Caco-2 (cell line): ENCODE data around the gene TMEM98. TPM values are rescaled to one million over a fixed set of nuclear protein-coding genes. Genes with fewer than 3 reads are reported as not detected.

Experiments
- BruUV-seq: library from RNA; stranded (reverse); fragments of 400-500 nt; replicated peaks from 2 replicates; lab custom pipeline; 2021; lab: Mats Ljungman, UMichigan
- CTCF ChIA-PET: fragments of 300-600 bp; sonication (Branson Sonifier 250); formaldehyde crosslinking; loops from one replicate; lab custom pipeline; 2022; ENCODE audit warnings: antibody characterized with exemption; lab: Charles Lee
- POLR2A ChIA-PET: fragments of 300-600 bp; sonication (Branson Sonifier 250); formaldehyde crosslinking; loops from one replicate; lab custom pipeline; 2022; ENCODE audit warnings: antibody characterized with exemption; lab: Charles Lee
- DNase-seq, 2 experiments: peaks; one replicate each; pipeline versions ENCODE4 v3.0.0 to v3.0.0-alpha.2; 2020 to 2022
- H3K27me3 ChIP-seq: replicated peaks from 2 replicates; pipeline ENCODE4 v1.6.0; 2011; ENCODE audit warnings: low read length; ENCODE audit not compliant: control insufficient read depth, insufficient read depth
- H3K36me3 ChIP-seq: 2 replicates; pipeline ENCODE4 v1.5.1; 2011; ENCODE audit warnings: low read length; ENCODE audit not compliant: control insufficient read depth, insufficient read depth
- H3K4me1 ChIP-seq: fragments of 250-450 bp; sonication (Bioruptor Pico); 2 replicates; pipeline ENCODE4 v1.5.1; 2020; ENCODE audit warnings: mild to moderate bottlenecking
- H3K4me3 ChIP-seq: 2 replicates; pipeline ENCODE4 v1.5.1; 2011; ENCODE audit warnings: low read depth, mild to moderate bottlenecking, control low read depth, low read length
- H3K9me3 ChIP-seq: fragments of 250-450 bp; sonication (Bioruptor Pico); 2 replicates; pipeline ENCODE4 v1.5.1; 2020; ENCODE audit warnings: mild to moderate bottlenecking, moderate library complexity
- H3K27ac Mint-ChIP-seq: one replicate; pipeline ENCODE4 v1.8.0; 2022; ENCODE audit warnings: mixed read lengths; ENCODE audit not compliant: unreplicated experiment
- H3K27me3 Mint-ChIP-seq: one replicate; pipeline ENCODE4 v1.8.0; 2022; ENCODE audit warnings: mixed read lengths; ENCODE audit not compliant: insufficient read depth, unreplicated experiment
- H3K36me3 Mint-ChIP-seq: one replicate; pipeline ENCODE4 v1.8.0; 2022; ENCODE audit warnings: mild to moderate bottlenecking, mixed read lengths; ENCODE audit not compliant: insufficient read depth, unreplicated experiment
- H3K4me1 Mint-ChIP-seq: one replicate; pipeline ENCODE4 v1.8.0; 2022; ENCODE audit warnings: low read depth, mixed read lengths; ENCODE audit not compliant: unreplicated experiment
- H3K4me3 Mint-ChIP-seq: one replicate; pipeline ENCODE4 v1.8.0; 2022; ENCODE audit warnings: mild to moderate bottlenecking, moderate library complexity, mixed read lengths; ENCODE audit not compliant: unreplicated experiment
- H3K9me3 Mint-ChIP-seq: one replicate; pipeline ENCODE4 v1.8.0; 2022; ENCODE audit warnings: mixed read lengths; ENCODE audit not compliant: unreplicated experiment
- CTCF ChIP-seq, 2 experiments: fragments of 200-600 bp in 1 of 2; IDR thresholded peaks; 1 replicate in 1 of 2; 2 replicates in 1 of 2; pipeline versions ENCODE4 v1.5.1 to v1.8.0; 2011 to 2022; ENCODE audit warnings: antibody characterized with exemption in 1 of 2, control low read depth in 1 of 2, inconsistent platforms in 1 of 2, low read depth in 1 of 2, low read length in 1 of 2, mild to moderate bottlenecking in 1 of 2, moderate library complexity in 1 of 2; ENCODE audit not compliant: insufficient read depth in 1 of 2, severe bottlenecking in 1 of 2, unreplicated experiment in 1 of 2
- intact Hi-C: fragments of 100-400 bp; cut with micrococcal nuclease; formaldehyde crosslinking; loops from one replicate; pipeline ENCODE4 v1.10.0; 2022; ENCODE audit not compliant: unreplicated experiment
- total RNA-seq: library from RNA; stranded (reverse); gene quantifications from 2 replicates; pipeline ENCODE4 v1.2.3, GENCODE V29; 2022

TMEM98 gene
- total RNA-seq, 1 experiment from 2014 or later = 229 TPM

DNA sequence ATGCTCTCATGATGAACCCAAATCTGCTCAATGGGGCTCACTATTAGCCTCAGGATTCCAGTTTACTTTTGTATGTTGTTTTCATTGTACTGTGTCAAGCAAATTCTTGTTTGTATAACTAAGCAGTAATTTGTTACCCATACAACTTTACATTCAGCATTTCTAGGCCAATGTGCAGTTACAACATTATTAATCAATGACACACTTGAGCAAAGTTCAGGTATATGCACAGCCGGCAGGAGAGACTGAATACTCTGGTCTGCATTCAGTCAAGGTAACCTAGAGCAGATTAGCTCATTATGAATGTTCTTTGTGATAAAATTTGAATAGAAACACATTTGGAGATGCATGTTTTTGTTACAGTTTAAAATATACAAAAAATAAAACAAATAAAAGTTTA lies 48.8 kb upstream of the TMEM98 start:
- DNase-seq = no peak
- intact Hi-C loops = loop anchor here (5.0 kb wide), 1 partner anchor 48 kb away; the partner anchor contains the start of gene TMEM98

DNA sequence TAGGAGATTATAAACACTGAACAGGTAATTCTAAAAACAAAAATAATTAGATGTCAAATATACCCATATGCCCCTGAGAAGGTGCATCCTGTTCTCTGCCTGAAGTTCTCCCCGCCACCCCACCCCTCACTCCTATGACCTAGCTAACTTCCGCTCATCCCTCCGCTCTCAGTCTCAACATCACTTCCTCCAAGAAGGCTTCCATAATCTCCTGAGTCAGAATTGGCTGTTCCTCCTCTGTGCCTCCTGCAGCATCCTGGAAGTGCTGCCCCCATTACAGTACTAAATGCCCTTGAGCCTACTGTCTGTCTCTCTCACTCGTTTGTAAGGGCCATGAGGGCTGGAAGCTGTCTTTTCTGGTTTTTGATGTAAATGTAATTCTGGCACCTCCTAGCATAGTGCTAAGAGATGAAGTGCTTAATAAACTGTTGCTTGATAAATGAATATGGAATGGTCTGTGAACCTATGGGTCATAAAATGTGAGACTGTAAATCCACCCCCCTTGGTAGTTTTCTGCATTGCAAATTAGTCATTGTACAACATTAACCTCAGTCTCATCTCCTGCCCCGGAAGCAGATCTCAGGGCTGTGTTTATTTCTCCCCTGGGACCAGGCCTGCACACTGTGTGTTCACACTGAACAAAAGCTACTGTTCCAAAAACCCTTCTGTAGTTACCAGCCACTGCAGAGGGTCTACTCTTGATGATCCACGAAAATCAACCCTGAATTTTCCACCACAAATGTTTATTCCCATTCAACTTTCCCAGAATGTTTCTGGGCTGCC lies 47.1 kb upstream of the TMEM98 start:
- ChIA-PET POLR2A (no interaction called here), CTCF (interaction anchor here (0.6 to 0.8 kb wide), 3 partner anchors 29 to 109 kb away, joined by 3 to 4 read pairs (median 4); no protein-coding TSS in a partner anchor)
- H3K4me3 ChIP-seq = no peak overlapping the region
- no peak for TF ChIP-seq CTCF (IDR thresholded peaks at IDR 0.05; ENCODE audit: insufficient read depth in 1 of 2, low read depth in 1 of 2, low read length in 1 of 2, severe bottlenecking in 1 of 2, unreplicated experiment in 1 of 2)
- peaks cover 6% of the 10 kb centered on the region for H3K4me1 Mint-ChIP-seq
- no peak overlapping the region for H3K4me3 Mint-ChIP-seq
- H3K9me3 ChIP-seq = no peaks in the 10 kb centered on the region
- H3K36me3 ChIP-seq = no peaks in the 10 kb centered on the region
- H3K36me3 Mint-ChIP-seq = peaks cover 7% of the 10 kb centered on the region
- no TSS peak for BruUV-seq
- no peaks in the 10 kb centered on the region for H3K27me3 ChIP-seq
- H3K9me3 Mint-ChIP-seq = no peaks in the 10 kb centered on the region
- DNase-seq = no peak
- intact Hi-C loops = no loop called here
- peaks cover 6% of the 10 kb centered on the region for H3K4me1 ChIP-seq
- H3K27me3 Mint-ChIP-seq = no peaks in the 10 kb centered on the region
- no peak overlapping the region for H3K27ac Mint-ChIP-seq

More for the DNA sequence above, 48.8 kb upstream of the TMEM98 start:
- H3K9me3 Mint-ChIP-seq = no peaks in the 10 kb centered on the region
- Histone ChIP-seq H3K36me3 (0 out of 2 replicates have a peak, but pooled peaks cover 2% of the 10 kb centered on the region), H3K9me3 (no peaks in the 10 kb centered on the region), H3K4me3 (no peak overlapping the region), H3K27me3 (no peaks in the 10 kb centered on the region), H3K4me1 (peaks cover 13% of the 10 kb centered on the region)
- no peak overlapping the region for H3K4me3 Mint-ChIP-seq
- no peaks in the 10 kb centered on the region for H3K27me3 Mint-ChIP-seq
- H3K4me1 Mint-ChIP-seq = peaks cover 9% of the 10 kb centered on the region
- ChIA-PET POLR2A (no interaction called here), CTCF (no interaction called here)
- no TSS peak for BruUV-seq
- H3K36me3 Mint-ChIP-seq = peaks cover 12% of the 10 kb centered on the region
- no peak for TF ChIP-seq CTCF (IDR thresholded peaks at IDR 0.05; ENCODE audit: insufficient read depth in 1 of 2, low read depth in 1 of 2, low read length in 1 of 2, severe bottlenecking in 1 of 2, unreplicated experiment in 1 of 2)
- no peak overlapping the region for H3K27ac Mint-ChIP-seq

DNA sequence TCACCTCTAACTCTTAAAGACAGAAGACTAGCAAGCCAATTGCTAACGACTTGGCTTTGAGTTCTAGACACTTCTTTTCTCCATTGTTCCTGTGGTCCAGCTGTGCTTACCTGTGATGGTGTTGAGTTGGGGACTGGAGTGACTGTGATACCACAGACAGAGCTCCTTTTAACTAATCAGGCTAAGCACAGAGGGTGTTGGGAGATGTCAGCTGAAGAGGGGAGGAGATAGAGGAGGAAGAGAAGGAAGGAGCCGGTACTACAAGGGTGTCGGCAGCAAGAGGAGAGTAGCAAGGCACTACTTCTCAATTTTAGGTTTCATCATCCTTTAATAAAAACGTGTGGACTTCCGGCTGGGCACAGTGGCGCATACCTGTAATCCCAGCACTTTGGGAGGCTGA lies 45.9 kb upstream of the TMEM98 start:
- ChIA-PET POLR2A (no interaction called here), CTCF (no interaction called here)
- TF ChIP-seq CTCF (IDR thresholded peaks at IDR 0.05; ENCODE audit: insufficient read depth in 1 of 2, low read depth in 1 of 2, low read length in 1 of 2, severe bottlenecking in 1 of 2, unreplicated experiment in 1 of 2) = no peak
- intact Hi-C loops = no loop called here
- no peaks in the 10 kb centered on the region for H3K36me3 ChIP-seq
- no peaks in the 10 kb centered on the region for H3K36me3 Mint-ChIP-seq
- no TSS peak for BruUV-seq
- H3K4me3 ChIP-seq = no peak overlapping the region
- H3K27me3 Mint-ChIP-seq = no peaks in the 10 kb centered on the region
- no peaks in the 10 kb centered on the region for H3K9me3 Mint-ChIP-seq
- no peaks in the 10 kb centered on the region for H3K9me3 ChIP-seq
- H3K4me1 ChIP-seq = peaks cover 15% of the 10 kb centered on the region
- peaks cover 6% of the 10 kb centered on the region for H3K4me1 Mint-ChIP-seq
- H3K27me3 ChIP-seq = no peaks in the 10 kb centered on the region
- no peak for DNase-seq
- no peak overlapping the region for H3K27ac Mint-ChIP-seq
- H3K4me3 Mint-ChIP-seq = no peak overlapping the region
